Uterus (tissue), 4 donors: ENCODE results near the gene VCL. TPM values are rescaled to one million over a fixed set of nuclear protein-coding genes. Genes with fewer than 3 reads are reported as not detected.
A peak's percentile ranks its signal among the peaks of the same experiment; 100 is the strongest.
"Not testable (repeated sequence)": the region's sequence is repeated elsewhere in the genome, so short reads cannot be mapped to it uniquely, and the experiment has no call there.

ENCODE experiments used
- DNase-seq, 2 donors: peaks; one replicate each; pipeline ENCODE4 v3.0.0-alpha.2; 2019 to 2020
- H3K27ac ChIP-seq, 2 donors: fragments of 200-600 bp; sonication (generic); 1 replicate in 1 of 2; 2 replicates in 1 of 2; pipeline ENCODE4 v1.5.1; 2016 to 2018
- H3K27me3 ChIP-seq, 2 donors: fragments of 200-600 bp; sonication (generic); one replicate each; pipeline ENCODE4 v1.5.1; 2018 to 2019; ENCODE audit warnings: control low read depth in 1 of 2
- H3K36me3 ChIP-seq, 2 donors: fragments of 200-600 bp; sonication (generic); one replicate each; pipeline ENCODE4 v1.5.1; 2019; ENCODE audit warnings: control low read depth in 1 of 2
- H3K4me1 ChIP-seq, 2 donors: fragments of 200-600 bp; sonication (generic); one replicate each; pipeline ENCODE4 v1.5.1; 2018 to 2019; ENCODE audit warnings: control low read depth in 1 of 2
- H3K4me3 ChIP-seq, 2 donors: fragments of 200-600 bp; sonication (generic); 1 replicate in 1 of 2; 2 replicates in 1 of 2; pipeline ENCODE4 v1.5.1; 2018 to 2019; ENCODE audit warnings: mild to moderate bottlenecking in 1 of 2
- H3K9me3 ChIP-seq, 2 donors: fragments of 200-600 bp; sonication (generic); one replicate each; pipeline ENCODE4 v1.5.1; 2019; ENCODE audit warnings: control low read depth in 1 of 2
- CTCF ChIP-seq, 4 experiments: fragments of 200-600 bp in 2 of 4; fragments of 450-650 bp in 2 of 4; sonication (generic) in 2 of 4; IDR thresholded peaks; one replicate each; pipeline ENCODE4 v1.5.1; 2016 to 2019; ENCODE audit warnings: antibody characterized with exemption in 4 of 4, mild to moderate bottlenecking in 2 of 4, moderate library complexity in 1 of 4
- POLR2A ChIP-seq, 2 donors: fragments of 450-650 bp; IDR thresholded peaks; one replicate each; pipeline ENCODE4 v1.6.1; 2016; ENCODE audit warnings: antibody characterized with exemption in 2 of 2, mild to moderate bottlenecking in 1 of 2, moderate library complexity in 1 of 2
- intact Hi-C: fragments of 100-400 bp; cut with DNase I; formaldehyde crosslinking; loops from one replicate; pipeline ENCODE4 v1.15.1; 2023; ENCODE audit warnings: low total_unique reads
- total RNA-seq, 4 donors: library from RNA; depleted of rRNA in 3 of 4; stranded (reverse); fragments of >200 nt in 3 of 4; gene quantifications; one replicate each; pipeline versions ENCODE4 v1.1.0 to v1.2.4, GENCODE V29; 2014 to 2023
- donor health status: DM: yes; HTN: yes; CAD: no.

The VCL gene
- total RNA-seq, 4 donors from 2014 or later = 77.4 to 313 (median 215) TPM

DNA sequence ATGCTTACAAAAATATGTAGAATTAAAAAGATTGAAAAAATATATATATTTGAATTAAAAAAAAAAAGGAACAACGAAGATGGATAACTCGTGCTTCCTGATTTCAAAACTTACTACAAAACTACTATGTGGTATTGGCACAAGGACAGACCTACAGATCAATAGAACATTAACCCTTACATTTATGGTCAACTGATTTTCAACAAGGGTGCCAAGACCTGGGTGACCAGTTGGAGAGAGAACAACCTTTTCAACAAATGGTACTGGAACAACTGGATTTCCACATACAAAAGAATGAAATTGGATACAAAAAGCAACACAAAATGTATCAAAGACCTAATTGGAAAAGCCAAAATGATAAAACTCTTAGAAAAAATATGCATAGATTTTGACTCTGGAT is 142.6 kb downstream of the VCL start:
- H3K27me3 ChIP-seq = no peaks in the 10 kb centered on the region
- intact Hi-C loops = no loop called here
- H3K27ac ChIP-seq = no peak overlapping the region
- H3K4me3 ChIP-seq = no peak overlapping the region
- no peaks in the 10 kb centered on the region for H3K36me3 ChIP-seq
- TF ChIP-seq POLR2A (IDR thresholded peaks at IDR 0.05) (no peak), CTCF (IDR thresholded peaks at IDR 0.05) (no peak)
- no peak for DNase-seq
- H3K4me1 ChIP-seq = peaks cover 0 to 3% of the 10 kb centered on the region in 2 donors
- H3K9me3 ChIP-seq = no peaks in the 10 kb centered on the region

- intact Hi-C loops = no loop called here
- no peak for DNase-seq
- H3K4me3 ChIP-seq = no peak overlapping the region
- no peaks in the 10 kb centered on the region for H3K27me3 ChIP-seq
- no peaks in the 10 kb centered on the region for H3K9me3 ChIP-seq
- H3K36me3 ChIP-seq = no peaks in the 10 kb centered on the region
- H3K27ac ChIP-seq = peak overlapping the region; percentile 53 to 75
- no peak for TF ChIP-seq CTCF (IDR thresholded peaks at IDR 0.05)
- TF ChIP-seq POLR2A (IDR thresholded peaks at IDR 0.05) = no peak
- H3K4me1 ChIP-seq = peaks cover 9 to 15% of the 10 kb centered on the region in 2 donors
These were observed 147.2 kb downstream of the VCL start for GRCh38 chr10:74145133-74145532.

DNA sequence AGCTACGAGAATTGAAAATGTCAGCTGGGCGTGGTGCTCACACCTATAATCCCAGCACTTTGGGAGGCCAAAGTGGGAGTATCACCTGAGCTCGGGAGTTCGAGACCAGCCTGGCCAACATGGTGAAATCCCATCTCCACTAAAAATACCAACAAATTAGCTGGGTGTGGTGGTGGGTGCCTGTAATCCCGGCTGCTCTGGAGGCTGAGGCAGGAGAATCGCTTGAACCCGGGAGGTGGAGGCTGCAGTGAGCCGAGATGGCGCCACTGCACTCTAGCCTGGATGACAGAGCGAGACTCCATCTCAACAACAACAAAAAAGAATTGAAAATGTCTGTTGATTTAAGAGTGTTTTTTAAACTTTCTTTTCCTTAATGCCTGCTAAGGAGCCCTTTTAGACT is 149.1 kb downstream of the VCL start:
- intact Hi-C loops, H3K27ac ChIP-seq, H3K4me3 ChIP-seq, H3K9me3 ChIP-seq, H3K27me3 ChIP-seq, DNase-seq, H3K36me3 ChIP-seq: not testable (repeated sequence)
- peaks cover 11 to 15% of the 10 kb centered on the region in 2 donors for H3K4me1 ChIP-seq

- Histone ChIP-seq H3K36me3 (no peaks in the 10 kb centered on the region), H3K4me1 (peaks cover 11 to 14% of the 10 kb centered on the region in 2 donors), H3K27me3 (no peaks in the 10 kb centered on the region), H3K9me3 (no peaks in the 10 kb centered on the region), H3K27ac (peak within 1 kb of the TSS; percentile 88 to 93), H3K4me3 (peak within 1 kb of the TSS; percentile 93 to 99)
- DNase-seq = peak; percentile 79 to 87
- TF ChIP-seq CTCF (IDR thresholded peaks at IDR 0.05) = no peak
- no peak for TF ChIP-seq POLR2A (IDR thresholded peaks at IDR 0.05)
- intact Hi-C loops = no loop called here
These were observed 152.5 kb downstream of the VCL start, which contains the start of gene AP3M1 for GRCh38 chr10:74150204-74150989. Gene AP3M1 (minus strand): TSS chr10:74150828. CDS start chr10:74138379, 12,449 bp downstream.

- Histone ChIP-seq H3K9me3 (no peaks in the 10 kb centered on the region), H3K36me3 (no peaks in the 10 kb centered on the region), H3K4me1 (peaks cover 6 to 11% of the 10 kb centered on the region in 2 donors), H3K27ac (peak within 1 kb of the TSS; percentile 88 to 93), H3K4me3 (peak within 1 kb of the TSS; percentile 93 to 99), H3K27me3 (no peaks in the 10 kb centered on the region)
- intact Hi-C loops = no loop called here
- peak; percentile 21 to 37 (median 30) for TF ChIP-seq CTCF (IDR thresholded peaks at IDR 0.05)
- TF ChIP-seq POLR2A (IDR thresholded peaks at IDR 0.05) = peak; percentile 72 to 79
- peak; percentile 100 for DNase-seq
These were observed 153.3 kb downstream of the VCL start, which contains the start of gene ADK for GRCh38 chr10:74150990-74151878. Gene ADK (plus strand): TSS chr10:74151221. CDS start chr10:74151279, 58 bp downstream.
